GM18870 (cell line): Measurements from ENCODE around the gene IQCM.

Source experiments
- ATAC-seq: cut with Tn5 transposase; IDR thresholded peaks from one replicate; pipeline ENCODE4 v1.9.1; 2021; ENCODE audit warnings: moderate library complexity; ENCODE audit not compliant: unreplicated experiment

IQCM gene

DNA sequence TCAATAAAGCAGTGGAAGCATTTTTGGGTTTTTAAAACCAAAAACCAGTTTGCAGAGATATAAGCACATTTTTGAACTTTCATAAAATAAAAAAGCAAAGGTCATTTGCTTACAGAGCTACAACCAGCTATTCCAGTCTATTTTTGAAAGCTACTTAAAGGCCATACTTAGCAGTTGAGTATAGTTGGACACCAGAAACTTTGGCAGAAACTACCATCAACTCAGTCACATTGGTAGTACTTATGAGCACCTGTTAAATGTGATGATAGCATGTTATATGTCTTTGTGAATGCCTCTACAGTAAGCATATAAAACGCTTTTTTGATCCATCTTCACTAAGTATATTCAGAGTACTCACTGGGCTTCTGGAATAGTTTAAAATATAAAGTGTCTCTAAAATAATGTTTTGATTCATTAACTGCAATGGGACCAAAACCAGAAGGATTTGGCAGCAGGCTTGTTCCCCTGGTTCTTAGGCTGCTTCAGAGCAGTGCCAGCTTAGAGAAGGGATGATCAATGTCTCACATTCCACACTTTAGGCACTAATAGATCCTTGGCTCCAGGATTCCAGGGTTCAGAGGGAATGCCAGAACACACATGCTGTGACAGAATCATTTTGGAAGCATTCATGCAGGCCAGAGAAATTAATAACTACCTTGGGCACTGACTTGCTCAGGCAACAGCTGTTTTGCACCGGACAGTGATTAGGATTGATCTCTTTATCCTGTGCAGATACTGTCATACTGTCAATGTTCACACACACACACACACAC lies 103.9 kb downstream of the IQCM start:
- ATAC-seq: no peak

GRCh38 chr4:149709640-149710039 lies 106.0 kb downstream of the IQCM start:
- no peak for ATAC-seq

- no peak for ATAC-seq
Observed at GRCh38 chr4:149708513-149709130, 107.0 kb downstream of the IQCM start.

GRCh38 chr4:149707862-149708261 lies 107.8 kb downstream of the IQCM start:
- no peak for ATAC-seq

DNA sequence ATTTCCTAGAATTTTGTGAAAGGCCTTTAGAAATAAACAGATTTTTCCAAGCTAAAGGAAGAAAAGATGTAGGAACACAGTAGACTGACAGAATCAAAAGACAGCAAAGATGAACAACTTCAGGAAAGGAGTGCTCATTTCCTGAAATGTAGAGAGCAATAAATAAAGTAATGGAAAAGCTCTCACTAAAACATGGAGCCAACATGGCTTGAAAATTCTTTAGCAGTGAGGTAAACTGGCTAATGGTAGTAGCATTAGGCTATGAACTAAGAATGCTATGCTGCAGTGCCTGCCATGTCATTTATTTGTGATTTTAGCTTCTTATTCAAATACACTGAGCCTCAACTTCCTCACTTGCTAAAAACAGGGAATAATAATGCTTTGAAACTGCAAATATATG lies 108.7 kb downstream of the IQCM start:
- no peak for ATAC-seq

GRCh38 chr4:149702414-149703293 lies 113.0 kb downstream of the IQCM start:
- peak; percentile 66 for ATAC-seq

GRCh38 chr4:149701435-149702156 lies 114.0 kb downstream of the IQCM start:
- ATAC-seq: no peak

DNA sequence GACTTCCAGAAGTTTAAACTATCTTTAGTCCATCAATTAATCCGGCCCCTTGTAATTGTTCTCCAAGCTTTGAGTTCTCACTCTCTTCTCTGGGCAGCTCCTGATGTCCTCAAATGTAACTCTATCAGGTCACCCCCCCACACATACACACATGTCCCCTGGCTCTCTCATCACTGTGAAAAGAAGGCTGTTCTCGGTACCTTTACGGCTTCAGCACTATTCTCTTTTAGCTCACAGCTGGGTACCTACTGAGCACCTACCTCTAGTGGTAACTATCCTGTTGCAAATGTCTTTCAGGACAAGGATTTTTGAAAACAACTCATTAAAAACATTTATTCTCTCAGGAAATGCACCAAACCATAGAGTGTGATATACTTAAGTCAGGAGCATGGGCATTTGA lies 115.4 kb downstream of the IQCM start:
- no peak for ATAC-seq

- no peak for ATAC-seq
Observed at GRCh38 chr4:149699642-149700041, 116.0 kb downstream of the IQCM start.

DNA sequence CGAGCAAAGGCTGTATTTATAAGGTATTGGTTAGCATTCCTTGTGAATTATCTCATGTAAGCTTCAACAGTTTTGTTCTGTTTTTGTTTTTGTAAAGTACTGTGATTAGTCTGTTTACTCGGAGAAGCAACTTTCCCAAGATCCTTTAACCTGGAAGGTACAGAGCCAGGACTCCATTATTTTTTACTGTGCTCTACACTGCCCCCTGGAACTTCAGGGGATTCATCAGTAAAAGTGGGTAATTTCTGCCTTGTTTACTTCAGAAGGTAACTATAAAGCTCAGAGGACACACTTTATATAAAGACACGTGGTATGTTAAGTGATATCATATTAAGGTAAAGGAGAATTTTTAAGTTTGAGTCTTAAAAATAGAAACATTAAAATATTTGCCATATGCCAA lies 124.9 kb downstream of the IQCM start:
- no peak for ATAC-seq

GRCh38 chr4:149684516-149684915 lies 131.1 kb downstream of the IQCM start:
- no peak for ATAC-seq

DNA sequence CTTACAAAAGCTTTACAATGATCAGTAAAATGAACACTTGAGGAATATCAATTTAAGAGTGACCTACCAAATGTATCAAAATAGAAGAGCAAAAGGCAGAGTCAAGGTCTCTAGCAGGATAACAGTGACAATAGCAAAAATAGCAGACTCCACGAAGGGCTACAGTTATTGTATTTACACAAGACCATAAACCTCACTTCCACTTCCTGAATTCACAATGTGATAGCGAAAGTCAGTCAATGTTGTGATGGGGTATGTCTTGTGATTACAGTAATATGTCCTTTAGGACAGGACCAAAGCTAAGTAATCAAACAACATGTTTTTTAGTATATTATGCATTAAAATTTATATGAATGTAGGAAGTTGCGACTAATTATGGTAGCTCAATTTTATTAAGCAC lies 139.6 kb downstream of the IQCM start:
- ATAC-seq: peak; percentile 91

- ATAC-seq: no peak
Observed at GRCh38 chr4:149645790-149646189, 169.9 kb downstream of the IQCM start.

DNA sequence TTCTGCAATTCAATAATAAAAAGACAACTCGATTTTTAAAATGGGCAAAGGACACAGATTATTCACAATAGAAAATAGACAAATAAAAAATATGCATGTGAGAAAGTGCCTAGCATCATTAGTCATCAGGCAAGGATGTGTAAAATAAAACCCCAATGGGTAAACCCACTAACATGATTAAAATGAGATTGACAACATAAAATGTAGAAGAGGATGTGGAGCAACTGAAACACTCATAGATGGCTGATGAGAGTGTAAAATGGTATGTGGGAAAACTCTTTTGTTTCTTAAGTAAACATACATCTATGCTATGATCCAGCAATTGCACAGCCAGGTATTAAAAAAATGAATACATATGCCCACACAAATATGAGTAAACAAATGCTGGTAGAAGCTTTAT lies 177.6 kb downstream of the IQCM start:
- no peak for ATAC-seq

- ATAC-seq: no peak
Observed at GRCh38 chr4:149634368-149634767, 181.3 kb downstream of the IQCM start.

GRCh38 chr4:149631629-149632028 lies 184.0 kb downstream of the IQCM start:
- no peak for ATAC-seq

DNA sequence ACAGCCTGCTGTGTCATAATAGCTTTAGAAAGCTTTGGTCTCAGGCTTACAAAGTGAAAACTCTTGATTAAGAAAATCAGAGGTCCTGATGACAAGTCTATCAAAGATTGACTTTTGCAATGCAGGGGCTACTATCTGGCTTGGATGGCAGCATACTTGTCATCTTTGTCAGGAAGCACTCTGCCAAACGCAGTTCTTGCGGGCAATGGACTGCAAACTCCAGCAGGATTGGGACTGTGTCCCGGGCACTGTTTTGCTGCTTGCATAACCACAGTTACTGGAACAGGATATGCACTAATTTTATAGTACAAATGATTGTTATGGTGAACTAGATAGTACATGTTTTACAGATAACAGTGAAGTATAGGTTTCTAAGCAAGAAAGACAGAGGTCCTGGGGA lies 185.6 kb downstream of the IQCM start:
- no peak for ATAC-seq

- no peak for ATAC-seq
Observed at GRCh38 chr4:149605601-149606378, 209.9 kb downstream of the IQCM start.

GRCh38 chr4:149604827-149605226 lies 210.8 kb downstream of the IQCM start:
- ATAC-seq: no peak

GRCh38 chr4:149595500-149595899 lies 220.1 kb downstream of the IQCM start:
- no peak for ATAC-seq
